Thyroid gland (tissue), 4 donors: ENCODE results near the gene NFYC. TPM values are rescaled to one million over a fixed set of nuclear protein-coding genes. Genes with fewer than 3 reads are reported as not detected.

Experiments used
- DNase-seq, 2 donors: peaks; one replicate each; pipeline ENCODE4 v3.0.0-alpha.2; 2019
- H3K27ac ChIP-seq, 3 donors: fragments of 200-600 bp; sonication (generic); 1 replicate in 2 of 3; 2 replicates in 1 of 3; pipeline ENCODE4 v1.5.1; 2016 to 2019; ENCODE audit warnings: mild to moderate bottlenecking in 1 of 3, moderate library complexity in 1 of 3
- H3K27me3 ChIP-seq: fragments of 200-600 bp; sonication (generic); one replicate; pipeline ENCODE4 v1.5.1; 2019
- H3K36me3 ChIP-seq, 2 donors: fragments of 200-600 bp; sonication (generic); one replicate each; pipeline ENCODE4 v1.5.1; 2016 to 2019
- H3K4me1 ChIP-seq, 2 donors: fragments of 200-600 bp; sonication (generic); one replicate each; pipeline ENCODE4 v1.5.1; 2017 to 2019
- H3K4me3 ChIP-seq, 3 donors: fragments of 200-600 bp; sonication (generic); replicated peaks in 1 of 3; 1 replicate in 2 of 3; 2 replicates in 1 of 3; pipeline ENCODE4 v1.5.1; 2016; ENCODE audit warnings: mild to moderate bottlenecking in 1 of 3
- H3K9me3 ChIP-seq: fragments of 200-600 bp; sonication (generic); one replicate; pipeline ENCODE4 v1.5.1; 2017
- CTCF ChIP-seq, 6 experiments: fragments of 200-600 bp in 3 of 6; fragments of 450-650 bp in 3 of 6; sonication (generic) in 3 of 6; IDR thresholded peaks; one replicate each; pipeline ENCODE4 v1.5.1; 2016 to 2019; ENCODE audit warnings: antibody characterized with exemption in 6 of 6, mild to moderate bottlenecking in 2 of 6, inconsistent platforms in 1 of 6, moderate library complexity in 1 of 6
- POLR2A ChIP-seq, 2 donors: fragments of 450-650 bp; IDR thresholded peaks; one replicate each; pipeline ENCODE4 v1.6.1; 2017; ENCODE audit warnings: antibody characterized with exemption in 2 of 2, mild to moderate bottlenecking in 2 of 2, moderate library complexity in 1 of 2
- WGBS, 2 donors: methylation state at CpG; one replicate each; pipeline ENCODE4 v1.1.5; 2017; 5-methylcytosine and 5-hydroxymethylcytosine counted together
- intact Hi-C: fragments of 100-400 bp; cut with DNase I; formaldehyde crosslinking; loops from one replicate; pipeline ENCODE4 v1.15.1; 2023
- total RNA-seq, 4 donors: library from RNA; depleted of rRNA; stranded (reverse); fragments of >200 nt; gene quantifications; one replicate each; pipeline ENCODE4 v1.2.3, GENCODE V29; 2016

The NFYC gene
- total RNA-seq, 4 donors from 2014 or later, result 70.5 to 175 (median 96.7) TPM

- no peaks in the 10 kb centered on the region for H3K4me1 ChIP-seq
- no peaks in the 10 kb centered on the region for H3K9me3 ChIP-seq
- no peaks in the 10 kb centered on the region for H3K27me3 ChIP-seq
- intact Hi-C loops, result loop anchor here (10.0 kb wide), 1 partner anchor 81 kb away; no protein-coding TSS in a partner anchor
- H3K27ac ChIP-seq, result no peak overlapping the region
- peaks cover 8 to 35% of the 10 kb centered on the region in 2 donors for H3K36me3 ChIP-seq
- DNase-seq, result no peak
- H3K4me3 ChIP-seq, result no peak overlapping the region
- no peak for TF ChIP-seq POLR2A (IDR thresholded peaks at IDR 0.05)
- WGBS, 2 donors, result 59 to 63% methylated on average over 6 of the region's 6 CpGs
These were observed 82.3 kb downstream of the NFYC start for GRCh38 chr1:40773748-40774265.

DNA sequence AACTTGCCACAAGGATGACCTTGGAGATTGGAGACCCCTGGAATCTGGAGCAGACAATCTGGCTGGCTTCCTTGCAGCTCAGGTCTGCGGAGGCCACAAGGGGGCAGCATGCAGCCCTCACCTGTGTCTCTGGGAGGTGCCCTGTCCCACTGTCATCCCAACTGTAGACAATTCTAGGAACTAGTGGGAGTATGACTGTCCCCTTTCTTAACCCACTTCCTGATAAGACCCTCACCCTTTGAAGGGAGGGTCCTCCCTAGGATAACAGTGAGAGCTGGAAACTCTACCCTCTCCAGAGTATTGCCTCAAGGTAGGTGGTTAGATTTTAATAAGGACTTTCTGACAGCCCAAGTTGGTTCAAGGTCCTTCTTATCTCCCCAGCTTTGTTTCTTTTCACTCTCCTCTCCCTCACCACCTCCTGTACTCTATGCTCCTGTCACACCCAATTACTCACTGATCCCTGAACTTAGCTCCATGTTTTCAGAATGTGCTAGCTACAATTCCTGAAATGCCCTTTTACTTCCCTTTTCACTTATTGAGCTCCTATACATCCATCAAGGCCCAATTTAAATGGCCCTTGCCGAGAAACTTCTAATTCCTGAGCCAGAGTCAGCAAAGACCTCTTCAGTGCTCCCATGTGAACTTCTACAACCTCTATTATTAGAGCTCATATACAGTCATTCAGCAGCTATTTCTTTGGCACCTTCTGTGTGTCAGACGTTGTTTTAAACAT is 82.9 kb downstream of the NFYC start:
- no peak overlapping the region for H3K4me3 ChIP-seq
- peaks cover 8 to 29% of the 10 kb centered on the region in 2 donors for H3K36me3 ChIP-seq
- no peak overlapping the region for H3K27ac ChIP-seq
- TF ChIP-seq CTCF (IDR thresholded peaks at IDR 0.05) (peak; percentile 44 to 76 (median 60)), POLR2A (IDR thresholded peaks at IDR 0.05) (no peak)
- intact Hi-C loops, result loop anchor here (10.0 kb wide), 1 partner anchor 80 kb away; no protein-coding TSS in a partner anchor
- no peaks in the 10 kb centered on the region for H3K27me3 ChIP-seq
- peak; percentile 60 to 61 for DNase-seq
- 39 to 47% methylated on average over 3 of the region's 3 CpGs for WGBS, 2 donors
- H3K9me3 ChIP-seq, result no peaks in the 10 kb centered on the region
- no peaks in the 10 kb centered on the region for H3K4me1 ChIP-seq

DNA sequence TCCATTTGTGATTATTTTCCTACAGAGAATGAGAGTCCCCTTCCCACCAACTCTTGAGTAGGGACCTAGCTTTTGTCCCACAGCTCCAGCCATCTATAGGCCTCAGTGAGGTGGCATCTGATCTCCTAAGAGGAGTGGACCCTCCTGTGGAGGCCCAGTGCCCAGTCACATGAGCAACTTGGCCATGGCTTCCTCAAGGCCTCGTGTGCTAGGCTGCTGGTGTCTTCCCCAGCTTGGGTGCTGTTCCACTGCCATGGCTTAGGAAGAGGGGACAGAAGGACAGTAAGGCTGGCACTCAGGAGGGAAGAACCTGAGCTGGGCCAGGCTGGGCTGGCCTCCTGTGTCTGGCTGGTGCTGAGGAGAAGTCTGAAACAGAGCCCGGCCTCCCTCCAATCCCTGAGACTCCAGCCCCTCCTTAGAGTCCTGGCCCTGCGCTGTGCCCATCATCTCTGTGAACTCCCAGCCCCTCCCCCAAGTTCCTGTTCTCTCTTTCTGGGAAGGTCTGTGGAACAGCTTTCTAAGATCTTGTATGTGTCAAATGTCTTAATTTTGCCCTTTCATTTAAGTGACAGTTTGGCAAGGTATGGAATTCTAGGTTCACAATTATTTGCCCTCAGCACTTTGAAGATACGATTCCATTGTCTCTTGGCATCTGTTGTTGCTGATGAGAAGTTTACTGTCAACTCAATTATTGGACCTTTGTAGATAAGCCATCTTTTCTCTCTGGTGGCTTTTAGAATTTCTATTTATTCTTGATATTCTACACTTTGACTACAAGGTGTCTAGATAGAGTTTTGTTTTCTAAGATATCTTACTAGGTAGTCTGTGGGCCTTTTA is 85.0 kb downstream of the NFYC start:
- Histone ChIP-seq H3K4me1 (no peaks in the 10 kb centered on the region), H3K36me3 (peaks cover 0 to 8% of the 10 kb centered on the region in 2 donors), H3K27ac (no peak overlapping the region), H3K4me3 (no peak overlapping the region), H3K9me3 (no peaks in the 10 kb centered on the region), H3K27me3 (no peaks in the 10 kb centered on the region)
- no peak for DNase-seq
- no peak for TF ChIP-seq POLR2A (IDR thresholded peaks at IDR 0.05)
- TF ChIP-seq CTCF (IDR thresholded peaks at IDR 0.05), result no peak
- WGBS, 2 donors, result 93 to 95% methylated on average over 4 of the region's 4 CpGs
- intact Hi-C loops, result loop anchor here (10.0 kb wide), 1 partner anchor 78 kb away; no protein-coding TSS in a partner anchor

GRCh38 chr1:40777224-40777970 is 85.9 kb downstream of the NFYC start:
- DNase-seq, result no peak
- intact Hi-C loops, result loop anchor here (10.0 kb wide), 1 partner anchor 77 kb away; no protein-coding TSS in a partner anchor

More at GRCh38 chr1:40777224-40777970, 85.9 kb downstream of the NFYC start:
- no peak for TF ChIP-seq CTCF (IDR thresholded peaks at IDR 0.05)
- TF ChIP-seq POLR2A (IDR thresholded peaks at IDR 0.05), result no peak
- 98 to 100% methylated on average over 2 of the region's 2 CpGs for WGBS, 2 donors
- Histone ChIP-seq H3K9me3 (no peaks in the 10 kb centered on the region), H3K27me3 (no peaks in the 10 kb centered on the region), H3K4me1 (peaks cover 3 to 4% of the 10 kb centered on the region in 2 donors), H3K27ac (no peak overlapping the region), H3K4me3 (no peak overlapping the region), H3K36me3 (no peaks in the 10 kb centered on the region)
